GM19455 (cell line): ENCODE data around the gene TMEM14A.
"Not testable (repeated sequence)": the region's sequence is repeated elsewhere in the genome, so short reads cannot be mapped to it uniquely, and the experiment has no call there.

Experiments
- ATAC-seq: cut with Tn5 transposase; IDR thresholded peaks from one replicate; pipeline ENCODE4 v1.9.1; 2021; ENCODE audit not compliant: unreplicated experiment

The TMEM14A gene

DNA sequence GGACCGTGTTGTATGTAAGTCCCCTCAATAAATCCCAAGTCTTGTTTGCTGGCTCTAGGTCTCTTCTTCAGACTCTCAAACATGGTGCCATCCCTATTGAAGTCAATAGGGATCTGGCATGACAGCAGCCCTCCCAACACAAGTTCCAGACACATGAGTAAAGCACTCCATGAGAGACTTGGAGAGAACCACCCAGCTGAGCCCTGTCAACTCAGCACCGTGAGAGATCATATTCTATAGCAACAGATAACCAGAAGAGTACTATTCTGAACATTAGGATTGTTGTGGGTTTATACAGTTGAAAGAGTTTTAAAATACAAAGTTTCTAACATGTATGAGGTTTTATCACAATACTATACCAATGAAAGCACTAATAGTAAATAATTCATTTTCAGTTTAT lies 23.5 kb downstream of the TMEM14A start:
- no peak for ATAC-seq

DNA sequence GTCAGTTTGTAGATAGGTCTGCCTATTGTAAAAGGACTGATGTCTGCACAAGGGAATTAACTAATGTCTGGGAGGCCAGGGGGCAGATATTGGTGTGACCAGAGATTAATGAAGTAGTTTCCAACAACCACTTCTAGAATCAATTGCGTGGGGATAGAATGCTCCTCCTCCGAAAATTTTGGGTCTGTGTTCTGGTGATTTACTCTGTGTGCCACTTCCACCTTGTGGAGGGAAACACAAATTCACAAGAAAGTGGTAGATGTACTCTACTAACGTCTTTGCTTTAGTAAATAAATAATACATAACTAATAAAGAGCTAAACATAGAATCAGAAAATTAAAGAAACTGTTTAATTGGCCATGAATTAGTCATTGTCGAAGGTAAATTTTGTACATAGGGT lies 25.5 kb downstream of the TMEM14A start:
- no peak for ATAC-seq

DNA sequence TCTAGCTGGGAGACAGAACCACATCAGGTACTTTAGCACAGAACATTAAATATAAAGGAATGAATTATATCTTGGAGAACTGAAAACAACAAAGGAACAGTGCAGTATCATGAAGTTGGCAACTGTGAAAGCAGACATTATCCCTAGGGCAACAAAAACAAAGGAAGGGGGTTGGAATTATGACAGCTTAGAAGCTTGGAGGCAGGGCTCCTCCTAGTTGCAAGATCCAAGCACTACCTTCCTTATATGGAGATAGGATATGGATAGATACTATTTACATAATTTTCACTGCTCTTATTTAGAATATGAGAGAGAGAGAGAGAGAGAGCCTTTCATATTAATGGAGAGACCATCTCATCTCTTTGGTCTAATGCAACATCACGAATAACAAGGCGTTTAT lies 27.0 kb downstream of the TMEM14A start:
- no peak for ATAC-seq

DNA sequence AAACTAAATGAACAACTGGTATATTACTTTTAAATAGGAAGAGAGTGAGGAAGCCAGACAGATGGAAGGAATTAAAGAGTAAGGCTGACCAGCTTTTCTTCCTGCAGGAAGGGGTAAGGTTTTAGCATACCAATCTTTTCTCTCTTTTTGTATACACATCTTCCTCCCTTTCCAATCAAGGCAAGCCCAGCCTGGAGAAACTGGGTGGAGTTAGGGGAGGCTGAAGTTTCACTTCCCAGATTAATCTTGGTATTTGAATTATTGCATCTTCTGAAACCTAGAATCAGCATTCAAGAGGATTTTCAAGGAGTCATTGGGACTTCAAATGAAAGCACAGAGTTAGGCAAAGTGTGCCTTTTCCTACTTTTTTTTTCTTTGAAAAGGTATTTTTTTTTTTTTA lies 33.1 kb downstream of the TMEM14A start:
- ATAC-seq = no peak

DNA sequence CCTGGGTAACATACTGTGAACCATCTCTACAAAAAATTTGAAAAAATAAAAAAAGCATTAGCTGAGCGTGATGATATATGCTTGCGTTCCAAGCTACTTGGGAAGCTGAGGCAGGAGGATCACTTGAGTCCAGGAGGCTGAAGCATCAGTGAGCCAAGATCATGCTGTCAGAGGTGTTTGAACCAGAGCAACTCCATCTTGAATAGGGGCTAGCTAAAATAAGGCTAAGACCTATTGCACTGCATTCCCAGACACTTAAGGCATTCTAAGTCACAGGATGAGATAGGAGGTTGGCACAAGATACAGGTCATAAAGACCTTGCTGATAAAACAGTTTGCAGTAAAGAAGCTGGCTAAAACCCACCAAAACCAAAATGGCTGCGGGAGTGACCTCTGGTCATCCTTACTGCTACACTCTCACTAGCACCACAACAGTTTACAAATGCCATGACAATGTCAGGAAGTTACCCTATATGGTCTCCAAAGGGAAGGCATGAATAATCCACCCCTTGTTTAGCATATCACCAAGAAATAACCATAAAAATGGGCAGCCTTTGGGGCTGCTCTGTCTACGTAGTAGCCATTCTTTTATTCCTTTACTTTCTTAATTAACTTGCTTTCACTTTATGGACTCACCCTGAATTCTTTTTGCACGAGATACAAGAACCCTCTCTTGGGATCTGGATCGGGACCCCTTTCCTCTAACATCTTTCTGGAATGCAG lies 34.0 kb downstream of the TMEM14A start:
- ATAC-seq = not testable (repeated sequence)

DNA sequence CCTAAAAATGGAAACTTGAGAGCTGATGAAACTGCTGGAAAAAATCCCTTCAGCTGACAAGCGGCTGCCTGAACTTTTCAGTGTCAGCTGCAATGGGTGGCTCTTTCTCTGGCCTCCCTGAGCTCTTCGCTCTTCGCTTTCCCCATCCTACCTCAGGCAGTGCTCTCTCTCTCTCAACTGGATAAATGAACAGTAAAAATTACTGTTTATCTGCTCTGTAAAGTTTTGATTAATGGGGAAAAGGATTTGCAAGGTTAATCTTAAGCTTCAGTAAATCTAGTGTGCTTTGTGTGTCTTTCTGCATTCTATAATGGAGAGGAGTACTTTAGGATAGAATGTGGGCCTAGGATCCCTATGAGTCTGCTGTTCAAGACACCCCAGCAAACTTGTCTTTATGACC lies 35.1 kb downstream of the TMEM14A start:
- no peak for ATAC-seq

DNA sequence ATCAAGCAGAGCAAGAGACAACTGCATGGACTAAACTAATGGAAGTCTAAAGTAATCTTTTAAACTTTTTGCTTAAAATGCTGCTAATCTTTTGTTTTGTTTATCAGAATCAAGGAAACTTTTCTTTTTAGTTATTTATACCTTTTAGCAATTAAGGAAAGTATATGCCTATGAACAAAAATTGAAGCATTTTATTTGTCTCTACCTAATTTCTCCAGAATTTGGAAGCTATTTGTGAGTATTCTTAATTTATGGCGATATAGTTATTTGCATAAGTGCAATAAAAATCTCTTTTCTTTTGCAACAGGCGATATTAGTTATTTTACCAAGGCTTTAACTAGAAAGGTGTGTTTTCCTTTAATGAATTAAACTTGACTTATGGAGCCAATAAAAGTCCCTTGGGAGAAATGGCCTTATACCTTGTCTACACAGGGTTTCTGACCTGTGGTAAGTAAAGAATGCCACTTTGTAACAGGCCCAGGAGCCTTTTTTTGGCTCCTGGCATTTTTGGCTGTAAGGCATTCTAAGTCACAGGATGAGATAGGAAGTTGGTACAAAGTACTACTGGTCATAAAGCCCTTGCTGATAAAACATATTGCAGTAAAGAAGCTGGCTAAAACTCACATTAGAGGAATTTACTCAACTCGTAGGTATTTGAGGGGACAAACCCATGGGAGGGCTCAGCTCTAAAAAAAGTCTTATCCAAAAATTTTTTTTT lies 37.2 kb downstream of the TMEM14A start:
- ATAC-seq = no peak

DNA sequence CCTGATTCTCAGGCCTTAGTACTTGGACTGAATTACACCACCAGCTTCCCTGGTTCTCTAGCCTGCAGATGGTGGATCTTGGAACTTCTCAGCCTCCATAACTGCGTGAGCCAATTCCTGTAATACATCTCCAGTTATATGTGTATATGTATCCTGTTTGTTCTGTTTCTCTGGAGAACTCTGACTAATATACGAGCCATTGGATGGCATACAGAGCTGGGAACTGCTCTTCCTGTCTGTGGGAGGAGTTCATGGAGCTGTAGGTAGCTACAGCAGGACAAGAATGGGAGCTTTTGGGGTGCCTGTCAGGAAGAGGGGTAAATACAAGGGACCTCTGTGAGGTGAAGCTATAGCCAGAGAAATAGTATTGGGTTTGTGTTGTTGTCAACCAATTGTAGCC lies 41.2 kb downstream of the TMEM14A start:
- ATAC-seq = no peak

DNA sequence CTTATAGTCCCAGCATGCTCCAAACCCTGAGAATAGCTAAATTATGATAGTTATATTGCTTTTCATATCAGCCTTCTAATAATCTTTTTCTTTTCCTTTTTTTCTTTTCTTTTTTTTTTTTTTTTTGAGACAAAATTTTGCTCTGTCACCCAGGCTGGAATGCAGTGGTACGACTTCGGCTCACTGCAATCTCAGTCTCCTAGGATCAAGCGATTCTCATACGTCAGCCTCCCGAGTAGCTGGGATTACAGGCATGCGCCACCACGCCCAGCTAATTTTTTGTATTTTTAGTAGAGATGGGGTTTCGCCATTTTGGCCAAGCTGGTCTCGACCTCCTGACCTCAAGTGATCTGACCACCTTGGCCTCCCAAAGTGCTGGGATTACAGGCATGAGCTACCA lies 43.8 kb downstream of the TMEM14A start:
- ATAC-seq = not testable (repeated sequence)

DNA sequence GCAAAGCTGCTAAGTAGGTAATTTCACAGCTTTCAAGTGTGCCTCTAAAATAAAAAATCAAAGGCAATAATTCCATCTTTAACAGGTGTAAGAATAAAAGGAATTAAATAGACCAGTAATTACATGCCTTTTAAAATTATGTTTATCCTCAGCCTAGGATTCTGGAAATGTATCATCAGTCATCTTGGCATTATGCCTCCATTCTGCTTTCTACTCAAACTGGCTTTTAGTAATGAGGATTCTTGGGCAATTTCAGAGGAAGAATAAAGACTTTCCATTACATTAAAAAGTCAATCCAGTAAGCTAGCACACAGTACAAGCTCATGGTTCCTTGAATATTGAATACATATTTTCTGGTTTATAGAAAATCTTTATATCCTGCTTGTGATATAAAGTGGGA lies 47.6 kb downstream of the TMEM14A start:
- ATAC-seq = no peak

DNA sequence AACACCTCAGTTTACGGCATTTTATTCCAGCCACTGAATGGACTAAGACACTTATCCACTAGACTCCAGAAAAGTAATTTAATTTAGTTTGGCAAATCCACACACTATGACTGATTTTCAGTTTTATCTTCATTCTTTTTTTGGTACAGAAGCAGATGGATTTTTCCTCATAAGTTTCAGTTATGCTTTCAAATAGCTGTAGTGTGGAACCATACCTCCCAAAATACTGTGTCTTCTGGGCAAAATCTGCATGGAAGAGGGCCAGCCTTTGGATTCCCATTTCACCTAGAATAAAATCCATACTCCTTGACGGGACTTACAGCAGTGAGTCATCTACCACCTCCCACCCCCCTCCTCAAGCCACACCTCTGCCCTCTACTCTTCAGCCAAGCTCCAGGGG lies 49.4 kb downstream of the TMEM14A start:
- no peak for ATAC-seq

DNA sequence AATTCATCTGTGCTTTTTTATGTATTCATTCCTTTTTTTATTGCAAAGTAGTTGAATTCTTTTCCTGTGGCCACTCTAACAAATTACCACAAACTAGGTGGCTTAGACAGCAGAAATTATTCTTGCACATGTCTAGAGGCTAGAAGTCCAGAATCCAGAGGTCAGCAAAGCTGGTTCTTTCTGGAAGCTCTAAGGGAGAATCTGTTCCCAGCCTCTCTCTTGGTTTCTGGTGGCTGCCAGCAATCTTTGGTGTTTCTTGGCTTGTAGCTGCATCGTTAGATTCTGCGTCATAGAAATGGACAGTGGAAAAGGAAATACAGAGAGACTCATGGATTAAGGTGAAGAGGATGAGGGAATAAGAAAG lies 53.1 kb downstream of the TMEM14A start:
- ATAC-seq = no peak

DNA sequence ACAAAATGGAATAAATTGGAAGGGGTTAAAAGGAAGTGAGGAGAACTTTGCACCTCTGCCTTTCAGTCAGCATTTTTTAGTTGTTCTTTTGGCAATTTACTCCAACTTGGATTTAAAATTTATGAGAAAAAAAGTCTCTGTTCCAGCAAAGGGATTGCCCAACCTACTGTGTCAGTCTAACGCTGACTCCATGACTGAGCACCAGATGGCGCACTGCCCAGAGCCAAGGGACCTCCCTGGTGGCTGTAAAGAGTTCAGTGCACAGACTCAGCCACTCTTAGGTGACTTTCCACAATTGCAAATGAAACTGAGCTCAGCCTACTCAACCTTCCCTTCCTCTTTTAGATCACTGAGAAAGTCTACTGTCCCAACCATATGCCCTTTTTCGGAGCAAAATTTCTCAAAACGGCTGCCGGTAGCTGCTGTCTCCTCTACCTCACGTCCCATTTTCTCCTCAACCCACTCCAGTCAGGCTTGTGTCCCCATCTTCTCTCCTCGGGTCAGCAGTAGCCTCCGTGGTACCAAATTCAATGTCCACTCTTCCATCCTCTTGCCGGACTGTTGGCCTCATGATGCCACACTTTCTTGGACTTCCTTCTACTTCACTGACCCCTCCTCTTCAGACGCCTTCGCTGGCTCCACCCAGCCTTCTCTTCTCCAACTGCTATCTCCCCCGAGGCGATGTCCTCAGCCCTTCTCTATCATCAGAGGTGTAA lies 53.7 kb downstream of the TMEM14A start:
- peak; percentile 99 for ATAC-seq

DNA sequence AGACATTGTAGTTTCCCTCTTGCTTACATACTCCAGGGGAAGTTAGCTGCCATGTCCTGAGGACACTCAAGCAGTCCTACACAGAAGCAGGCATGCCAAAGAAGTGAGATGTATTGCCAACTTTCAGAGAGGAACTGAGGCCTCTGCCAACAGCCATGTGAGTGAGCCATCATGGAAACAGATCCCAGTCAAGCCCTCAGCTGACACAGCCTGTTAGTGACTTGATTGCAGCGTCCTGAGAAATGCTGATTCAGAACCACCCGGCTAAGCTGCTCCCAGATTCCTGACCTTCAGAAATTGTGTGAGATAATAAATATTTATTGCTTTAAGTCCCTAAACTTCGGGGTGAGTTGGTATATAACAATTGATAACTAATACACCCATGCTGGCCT lies 54.2 kb downstream of the TMEM14A start:
- ATAC-seq = no peak

DNA sequence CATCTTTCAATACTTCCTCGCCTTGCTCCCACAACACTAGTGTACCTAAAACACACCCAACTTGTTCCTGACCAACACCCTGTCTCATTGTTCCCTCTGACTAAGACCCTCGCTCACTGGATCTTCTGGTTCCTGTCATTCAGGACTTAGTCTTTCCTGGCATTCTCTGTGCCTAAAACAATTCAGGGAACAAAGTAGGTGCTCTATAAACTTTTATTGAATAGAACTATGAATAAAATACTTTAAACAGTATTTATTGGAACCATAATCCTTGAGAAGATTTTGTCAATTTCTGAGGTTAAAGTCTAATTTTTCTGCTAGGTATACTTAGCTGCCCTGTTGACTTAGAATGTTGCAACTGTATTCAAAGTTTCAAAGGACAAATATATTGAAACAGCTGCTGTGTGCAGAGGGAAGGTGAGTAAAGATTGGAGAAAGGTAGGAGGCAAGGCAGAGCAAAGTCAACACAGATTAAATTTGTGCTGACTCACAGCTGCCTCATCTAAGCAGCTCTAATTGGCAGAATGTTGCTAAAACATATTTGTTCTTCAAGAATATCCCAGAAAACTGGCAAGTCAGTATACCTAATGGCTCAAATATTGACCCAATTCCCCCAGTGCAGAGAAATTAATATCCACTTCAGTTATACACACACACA lies 54.8 kb downstream of the TMEM14A start:
- no peak for ATAC-seq

DNA sequence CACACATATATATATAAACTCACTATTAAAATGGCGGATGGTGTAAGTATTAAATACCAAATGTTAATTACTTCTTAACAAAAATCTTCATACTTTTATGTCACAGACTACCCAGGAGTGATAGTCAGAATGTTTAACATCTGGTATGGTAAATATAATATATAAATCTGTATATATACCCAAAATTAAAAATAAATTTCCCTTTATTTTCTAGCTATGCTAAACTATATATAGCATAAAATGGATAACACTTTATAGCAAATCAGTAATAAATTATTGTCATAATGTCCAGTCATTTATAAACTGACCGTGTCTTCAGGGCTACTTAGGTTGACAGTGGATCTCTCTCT lies 55.3 kb downstream of the TMEM14A start:
- no peak for ATAC-seq

DNA sequence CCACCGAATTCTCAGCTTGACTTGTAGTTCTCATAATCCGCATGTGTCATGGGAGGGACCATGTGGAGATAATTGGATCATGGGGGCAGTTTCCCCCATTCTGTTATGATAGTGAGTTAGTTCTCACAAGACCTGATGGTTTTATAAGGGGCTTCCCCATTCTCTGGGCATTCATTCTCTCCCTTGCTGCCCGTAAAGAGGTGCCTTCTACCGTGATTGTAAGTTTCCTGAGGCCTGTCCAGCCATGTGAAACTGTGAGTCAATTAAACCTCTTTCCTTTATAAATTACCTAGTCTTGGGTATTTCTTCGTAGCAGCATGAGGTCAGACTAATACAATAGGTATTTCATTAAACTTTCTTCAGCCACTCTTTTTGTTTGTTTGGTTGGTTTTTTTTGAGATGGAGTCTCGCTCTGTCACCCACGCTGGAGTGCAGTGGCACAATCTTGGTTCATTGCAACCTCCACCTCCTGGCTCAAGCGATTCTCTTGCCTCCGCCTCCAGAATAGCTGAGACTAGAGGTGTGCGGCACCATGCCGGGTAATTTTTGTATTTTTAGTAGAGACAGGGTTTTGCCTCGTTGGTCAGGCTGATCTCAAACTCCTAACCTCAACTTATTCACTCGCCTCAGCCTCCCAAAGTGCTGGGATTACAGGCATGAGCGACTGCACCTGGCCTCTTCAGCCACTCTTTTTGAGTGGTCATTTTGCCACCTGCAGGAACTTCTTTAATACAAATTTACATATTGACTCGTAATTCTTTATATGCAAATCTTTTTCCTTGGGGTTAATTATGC lies 56.0 kb downstream of the TMEM14A start:
- ATAC-seq = no peak

DNA sequence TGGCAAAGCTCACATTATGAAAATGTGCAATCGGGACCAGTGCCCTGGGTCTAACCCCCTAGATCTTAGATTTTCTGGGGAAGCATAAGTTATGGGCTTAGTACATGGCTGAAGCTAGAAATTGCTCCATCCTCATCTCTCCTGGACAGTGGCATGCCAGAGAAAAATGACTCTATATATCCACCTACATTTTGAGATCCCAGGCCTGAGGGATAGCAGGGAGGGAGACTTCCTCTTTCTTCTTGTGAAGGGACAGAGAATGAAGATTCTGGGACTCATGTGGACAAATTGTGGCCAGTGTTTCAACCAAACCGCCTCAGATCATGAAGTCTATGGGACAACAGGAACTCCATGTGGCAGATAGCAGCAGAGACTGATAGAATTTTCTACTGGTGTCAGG lies 57.0 kb downstream of the TMEM14A start:
- ATAC-seq = no peak

DNA sequence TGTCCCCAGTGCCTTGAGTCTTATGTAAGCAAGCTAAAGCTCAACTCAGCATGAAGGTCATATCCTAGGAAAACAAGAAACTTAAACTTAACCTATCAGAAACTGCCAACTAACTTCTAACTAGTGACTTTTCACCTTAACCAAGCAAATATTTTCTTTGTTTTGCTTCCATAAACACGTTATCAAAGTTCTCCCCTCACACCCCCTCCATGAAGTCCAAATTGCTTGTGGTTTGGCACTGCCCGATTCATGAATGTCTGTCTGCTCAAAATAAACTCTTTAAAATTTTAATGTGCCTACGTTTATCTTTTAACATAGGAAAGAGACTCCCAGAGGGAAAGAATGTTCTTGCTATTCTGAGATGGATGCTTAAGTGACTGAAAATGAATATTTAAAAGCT lies 57.5 kb downstream of the TMEM14A start:
- no peak for ATAC-seq

DNA sequence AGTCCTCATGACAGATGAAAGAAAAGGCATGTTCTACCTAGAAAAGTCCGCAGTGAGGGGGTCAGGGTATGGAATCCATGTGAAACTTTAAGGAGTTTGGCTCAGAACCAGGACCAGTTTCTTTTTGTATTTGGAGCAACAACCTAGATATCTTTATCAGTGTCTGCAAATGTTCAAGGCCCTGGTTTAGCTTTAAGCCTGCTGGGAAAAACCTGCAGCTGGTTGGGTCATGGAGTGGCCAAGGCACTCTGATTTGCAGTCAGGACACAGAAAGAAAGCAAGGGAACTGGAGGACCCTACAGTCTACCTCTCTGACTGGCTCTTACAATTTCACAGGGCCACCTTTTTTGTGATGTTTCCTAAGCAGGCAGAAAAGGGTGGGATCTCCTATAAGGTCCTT lies 58.7 kb downstream of the TMEM14A start:
- ATAC-seq = no peak

DNA sequence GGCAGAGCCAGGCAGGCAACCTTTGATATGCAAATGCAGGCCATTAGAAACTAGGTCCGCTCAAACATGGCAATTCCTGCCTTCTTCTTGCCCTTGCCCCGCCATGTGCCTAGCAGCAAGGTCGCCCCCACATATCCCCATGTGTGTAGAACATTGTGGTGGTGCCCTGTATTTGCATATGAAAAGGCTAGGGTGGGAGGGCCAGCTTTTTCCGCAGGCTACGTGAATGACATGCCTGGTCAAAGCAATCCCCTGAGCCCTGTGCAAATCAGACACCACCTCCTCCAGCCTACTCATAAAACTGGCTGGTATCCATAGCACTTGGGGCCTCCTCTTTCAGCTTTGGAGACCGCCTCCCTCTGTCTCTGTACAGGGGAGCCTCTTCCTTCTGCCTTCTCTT lies 60.8 kb downstream of the TMEM14A start:
- ATAC-seq = no peak
